HepG2 (cell line): ENCODE measurements around the gene TTC28. TPM values are rescaled to one million over a fixed set of nuclear protein-coding genes. Genes with fewer than 3 reads are reported as not detected.

Source experiments
- ATAC-seq: fragments of 200-7000 bp; cut with Tn5 transposase; 3 replicates; pipeline ENCODE4 v1.9.1; 2020; ENCODE audit warnings: mild to moderate bottlenecking, moderate library complexity
- BruUV-seq: library from RNA; stranded (reverse); fragments of 400-500 nt; replicated peaks from 2 replicates; lab custom pipeline; 2021; lab: Mats Ljungman, UMichigan
- CTCF ChIA-PET: fragments of 300-600 bp; formaldehyde crosslinking; extraction: SDS; loops from one replicate; lab custom pipeline; 2021; ENCODE audit warnings: low total read pairs, inconsistent platforms, low intra/inter-chr PET ratio; lab: Yijun Ruan, JAX
- POLR2A ChIA-PET: fragments of 350-600 bp; sonication (Branson Sonifier 250); formaldehyde crosslinking; loops from one replicate; lab custom pipeline; 2020; ENCODE audit warnings: antibody characterized with exemption, inconsistent platforms; lab: Yijun Ruan, JAX
- DNase-seq: peaks from one replicate; pipeline ENCODE4 v3.0.0-alpha.2; 2015; ENCODE audit warnings: low spot score
- FAIRE-seq: peaks from 3 replicates; lab custom pipeline; 2011; peaks lifted over from hg19 to GRCh38; lab: Jason Lieb, UNC
- H2AFZ ChIP-seq: one replicate; pipeline ENCODE4 v1.6.1; 2011; ENCODE audit warnings: low read length, inconsistent platforms
- H3K27ac ChIP-seq: fragments of 300-600 bp; 3 replicates; pipeline ENCODE4 v1.8.0; 2011; ENCODE audit warnings: mixed run types, mild to moderate bottlenecking, mixed read lengths, low read length, inconsistent platforms; ENCODE audit not compliant: insufficient read depth; ENCODE audit errors: extremely low read length
- H3K27me3 ChIP-seq, 2 experiments: fragments of 200-600 bp in 1 of 2; 2 replicates in 1 of 2; 3 replicates in 1 of 2; pipeline versions ENCODE4 v1.6.0 to v1.8.0; 2011; ENCODE audit warnings: low read length in 2 of 2, mild to moderate bottlenecking in 2 of 2, moderate library complexity in 2 of 2, inconsistent platforms in 1 of 2; ENCODE audit not compliant: insufficient read depth in 2 of 2, control insufficient read depth in 1 of 2
- H3K36me3 ChIP-seq, 2 experiments: fragments of 200-600 bp in 1 of 2; replicated peaks in 1 of 2; 2 replicates in 1 of 2; 3 replicates in 1 of 2; pipeline versions ENCODE4 v1.5.1 to v1.8.0; 2011; ENCODE audit warnings: low read length in 2 of 2, inconsistent platforms in 1 of 2; ENCODE audit not compliant: insufficient read depth in 2 of 2, control insufficient read depth in 1 of 2
- H3K4me1 ChIP-seq: 2 replicates; pipeline ENCODE4 v1.5.1; 2012; ENCODE audit warnings: low read length, inconsistent platforms; ENCODE audit not compliant: insufficient read depth
- H3K4me2 ChIP-seq: 2 replicates; pipeline ENCODE4 v1.6.0; 2011; ENCODE audit warnings: low read depth, low read length, inconsistent platforms
- H3K4me3 ChIP-seq, 3 experiments: fragments of 200-600 bp in 1 of 3; sonication (generic), shearing (Covaris generic) in 1 of 3; replicated peaks in 1 of 3; 2 replicates each; pipeline ENCODE4 v1.5.1; 2011 to 2016; ENCODE audit warnings: low read length in 3 of 3, inconsistent platforms in 2 of 3, low read depth in 2 of 3, mild to moderate bottlenecking in 2 of 3, control low read depth in 1 of 3, mixed read lengths in 1 of 3; ENCODE audit not compliant: insufficient read depth in 1 of 3
- H3K79me2 ChIP-seq: one replicate; pipeline ENCODE4 v1.6.1; 2011; ENCODE audit warnings: low read length, inconsistent platforms; ENCODE audit not compliant: insufficient read depth
- H3K9ac ChIP-seq: 2 replicates; pipeline ENCODE4 v1.6.0; 2011; ENCODE audit warnings: mild to moderate bottlenecking, low read depth, low read length, inconsistent platforms; ENCODE audit not compliant: insufficient read depth
- H3K9me3 ChIP-seq: 2 replicates; pipeline ENCODE4 v1.5.1; 2012; ENCODE audit warnings: mild to moderate bottlenecking, low read length
- H4K20me1 ChIP-seq: 2 replicates; pipeline ENCODE4 v1.6.0; 2011; ENCODE audit warnings: inconsistent platforms, mild to moderate bottlenecking, low read length, moderate library complexity; ENCODE audit not compliant: insufficient read depth
- CREM ChIP-seq, 2 experiments: sonication (generic) in 1 of 2; formaldehyde crosslinking in 1 of 2; IDR thresholded peaks; 2 replicates each; pipeline versions ENCODE4 v1.4.0 to v1.6.1; 2016 to 2020; ENCODE audit warnings: antibody characterized with exemption in 1 of 2, mild to moderate bottlenecking in 1 of 2, missing genetic modification reagents in 1 of 2
- KDM6A ChIP-seq: IDR thresholded peaks from 2 replicates; pipeline ENCODE4 v1.6.1; 2016; ENCODE audit warnings: low read depth
- POGZ ChIP-seq: sonication (generic); formaldehyde crosslinking; IDR thresholded peaks from 2 replicates; pipeline ENCODE4 v1.4.0; 2020; ENCODE audit warnings: mild to moderate bottlenecking, missing genetic modification reagents
- RFX5 ChIP-seq: IDR thresholded peaks from 2 replicates; pipeline ENCODE4 v1.6.1; 2011; ENCODE audit warnings: low read depth, low read length, improper control_type of control experiment
- SMARCE1 ChIP-seq: fragments of 450-650 bp; IDR thresholded peaks from 2 replicates; pipeline ENCODE4 v1.6.1; 2017; ENCODE audit warnings: borderline replicate concordance
- SOX13 ChIP-seq, 3 experiments: fragments of 450-650 bp in 1 of 3; sonication (generic) in 1 of 3; formaldehyde crosslinking in 1 of 3; IDR thresholded peaks in 2 of 3; conservative IDR thresholded peaks in 1 of 3; 2 replicates each; pipeline versions ENCODE4 v1.5.0 to v1.6.1; 2016 to 2020; ENCODE audit warnings: antibody characterized with exemption in 1 of 3, mild to moderate bottlenecking in 1 of 3, missing compliant biosample characterization in 1 of 3, missing genetic modification reagents in 1 of 3, moderate library complexity in 1 of 3
- SRY ChIP-seq: sonication (generic); formaldehyde crosslinking; IDR thresholded peaks from 2 replicates; pipeline ENCODE4 v1.8.0; 2022; ENCODE audit warnings: mild to moderate bottlenecking, missing genetic modification reagents
- ZFP41 ChIP-seq: sonication (generic); formaldehyde crosslinking; IDR thresholded peaks from 2 replicates; pipeline ENCODE4 v1.4.0; 2020; ENCODE audit warnings: mild to moderate bottlenecking, missing genetic modification reagents, borderline replicate concordance
- ZNF264 ChIP-seq: sonication (generic); formaldehyde crosslinking; IDR thresholded peaks from 2 replicates; pipeline ENCODE4 v1.4.0; 2020; ENCODE audit warnings: missing genetic modification reagents
- ZNF317 ChIP-seq: sonication (generic); formaldehyde crosslinking; IDR thresholded peaks from 2 replicates; pipeline ENCODE4 v1.5.0; 2020; ENCODE audit warnings: mild to moderate bottlenecking, missing genetic modification reagents
- ZNF546 ChIP-seq: sonication (generic); formaldehyde crosslinking; conservative IDR thresholded peaks from 2 replicates; pipeline ENCODE4 v1.8.1; 2023; ENCODE audit warnings: mild to moderate bottlenecking, missing genetic modification reagents
- ZNF737 ChIP-seq: sonication (generic); formaldehyde crosslinking; IDR thresholded peaks from 2 replicates; pipeline ENCODE4 v1.5.0; 2020; ENCODE audit warnings: missing genetic modification reagents, mild to moderate bottlenecking, borderline replicate concordance
- WGBS: methylation state at CpG from one replicate; pipeline ENCODE4 v1.1.6; 2017; ENCODE audit warnings: low lambda C conversion rate; 5-methylcytosine and 5-hydroxymethylcytosine counted together
- in situ Hi-C: cut with HindIII; loops from 2 replicates; pipeline ENCODE4 v1.10.0; 2017; ENCODE audit warnings: low pct_unique_long_range_greater_than_20kb; ENCODE audit not compliant: extremely low pct_ligation_motif_present
- intact Hi-C: fragments of 100-400 bp; cut with micrococcal nuclease; formaldehyde crosslinking; loops from one replicate; pipeline ENCODE4 v1.10.0; 2022; ENCODE audit not compliant: unreplicated experiment
- polyA plus RNA-seq, 8 experiments: library from polyadenylated mRNA; depleted of rRNA in 3 of 8; stranded (reverse) in 7 of 8; unstranded in 1 of 8; fragments of >200 nt; fragmentation: Illumina TruSeq in 4 of 8; extraction: Trizol in 4 of 8; gene quantifications; 2 replicates each; pipeline versions ENCODE4 v1.2.1 to v1.2.3, GENCODE V29; 2011 to 2016; ENCODE audit warnings: low read depth in 4 of 8, missing spikeins in 1 of 8, mixed read lengths in 1 of 8; ENCODE audit not compliant: insufficient read depth in 1 of 8
- total RNA-seq, 5 experiments: library from RNA; depleted of rRNA; stranded (reverse); fragments of >200 nt; fragmentation: Illumina TruSeq; extraction: Trizol; gene quantifications; 2 replicates each; pipeline ENCODE4 v1.2.3, GENCODE V29; 2016; ENCODE audit warnings: low read depth in 1 of 5
- TF ChIP-seq, protein P1 (sequence below): sonication (generic); formaldehyde crosslinking; IDR thresholded peaks from 2 replicates; pipeline ENCODE4 v1.5.0; 2020; ENCODE audit warnings: missing genetic modification reagents

The TTC28 gene
- total and polyA plus RNA-seq, 2 of the 13 experiments (the other 11 are each of a cell fraction or from before 2014, with no cell fraction given), result 4.2 to 13.1 TPM

DNA sequence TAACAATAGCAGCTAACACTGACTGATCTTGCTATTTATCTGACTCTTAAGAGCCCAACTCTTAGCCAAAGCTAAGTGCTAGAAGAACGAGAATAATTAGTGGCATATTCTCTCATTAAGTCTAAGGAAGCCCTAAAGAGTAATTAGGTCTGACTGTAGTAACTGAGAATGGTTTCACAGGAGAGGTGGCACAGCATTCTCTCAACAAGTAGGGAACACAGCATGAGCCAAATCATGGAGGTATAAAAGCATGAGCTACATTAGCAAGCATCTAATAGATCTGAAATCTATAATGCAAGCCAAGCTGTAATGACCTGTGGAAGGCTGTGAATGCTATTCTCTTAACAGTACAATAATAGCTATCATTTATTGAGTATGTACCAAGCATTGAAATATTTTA, 230.6 kb downstream of the TTC28 start:
- 94% methylated on average over 1 of the region's 1 CpG for WGBS
- intact Hi-C loops (no loop called here), in situ Hi-C loops (no loop called here)
- CTCF ChIA-PET, result no interaction called here
- no peaks in the 10 kb centered on the region for H3K79me2 ChIP-seq
- H3K27me3 ChIP-seq, result no peaks in the 10 kb centered on the region
- DNase-seq (no peak), ATAC-seq (no peak), FAIRE-seq (no peak)
- no peak overlapping the region for H3K27ac ChIP-seq
- no peaks in the 10 kb centered on the region for H4K20me1 ChIP-seq
- H3K36me3 ChIP-seq, result no peaks in the 10 kb centered on the region
- no peak overlapping the region for H3K9ac ChIP-seq
- no peak for TF ChIP-seq KDM6A (CRISPR knock-in tag)
- no peak for TF ChIP-seq SMARCE1
- TF ChIP-seq SOX13 (IDR thresholded peaks at IDR 0.05), result no peak
- TF ChIP-seq SOX13 (CRISPR knock-in tag; conservative IDR thresholded peaks at IDR 0.05 in 1 of 2, IDR thresholded peaks at IDR 0.05 in 1 of 2), result no peak
- TF ChIP-seq ZFP41, result no peak
- TF ChIP-seq ZNF317 (CRISPR knock-in tag), result no peak
- TF ChIP-seq, protein P1, sequence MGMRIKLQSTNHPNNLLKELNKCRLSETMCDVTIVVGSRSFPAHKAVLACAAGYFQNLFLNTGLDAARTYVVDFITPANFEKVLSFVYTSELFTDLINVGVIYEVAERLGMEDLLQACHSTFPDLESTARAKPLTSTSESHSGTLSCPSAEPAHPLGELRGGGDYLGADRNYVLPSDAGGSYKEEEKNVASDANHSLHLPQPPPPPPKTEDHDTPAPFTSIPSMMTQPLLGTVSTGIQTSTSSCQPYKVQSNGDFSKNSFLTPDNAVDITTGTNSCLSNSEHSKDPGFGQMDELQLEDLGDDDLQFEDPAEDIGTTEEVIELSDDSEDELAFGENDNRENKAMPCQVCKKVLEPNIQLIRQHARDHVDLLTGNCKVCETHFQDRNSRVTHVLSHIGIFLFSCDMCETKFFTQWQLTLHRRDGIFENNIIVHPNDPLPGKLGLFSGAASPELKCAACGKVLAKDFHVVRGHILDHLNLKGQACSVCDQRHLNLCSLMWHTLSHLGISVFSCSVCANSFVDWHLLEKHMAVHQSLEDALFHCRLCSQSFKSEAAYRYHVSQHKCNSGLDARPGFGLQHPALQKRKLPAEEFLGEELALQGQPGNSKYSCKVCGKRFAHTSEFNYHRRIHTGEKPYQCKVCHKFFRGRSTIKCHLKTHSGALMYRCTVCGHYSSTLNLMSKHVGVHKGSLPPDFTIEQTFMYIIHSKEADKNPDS (CRISPR knock-in tag), result no peak
- TF ChIP-seq ZNF546 (CRISPR knock-in tag), result no peak
- no peak for TF ChIP-seq ZNF737 (CRISPR knock-in tag)
- no peak for TF ChIP-seq RFX5
- no peak for TF ChIP-seq SRY
- TF ChIP-seq POGZ (CRISPR knock-in tag), result no peak
- no peak for TF ChIP-seq ZNF264 (CRISPR knock-in tag)
- no peak for TF ChIP-seq CREM (IDR thresholded peaks at IDR 0.05)
- TF ChIP-seq CREM (CRISPR knock-in tag; IDR thresholded peaks at IDR 0.05), result no peak
- no peaks in the 10 kb centered on the region for H3K4me1 ChIP-seq
- POLR2A ChIA-PET, result interaction anchor here (1.1 kb wide), 1 partner anchor 8 kb away, joined by 3 read pairs; no protein-coding TSS in a partner anchor
- H3K9me3 ChIP-seq, result no peaks in the 10 kb centered on the region
- no peak overlapping the region for H3K4me3 ChIP-seq
- H3K4me2 ChIP-seq, result no peak overlapping the region
- H2AFZ ChIP-seq, result no peak overlapping the region
- BruUV-seq, result no TSS peak
